ENCODE results near the gene CTIF. TPM values are rescaled to one million over a fixed set of nuclear protein-coding genes. Genes with fewer than 3 reads are reported as not detected.

The CTIF gene
- total and polyA plus RNA-seq, 4 donors = 10.6 to 26.7 (median 12.3) TPM

- Histone ChIP-seq H3K27ac (ENCODE audit: low read depth in 1 of 2, low read length in 2 of 2) (no peak overlapping the region), H3K9ac (ENCODE audit: low read depth in 1 of 2, low read length in 2 of 2) (no peak overlapping the region), H3K36me3 (ENCODE audit: control insufficient read depth in 4 of 4, insufficient read depth in 3 of 4, low read depth in 1 of 4, low read length in 3 of 4) (peaks cover 0 to 3% (median 0%) of the 10 kb centered on the region in 4 donors), H3K27me3 (ENCODE audit: control insufficient read depth in 4 of 4, insufficient read depth in 4 of 4, low read length in 3 of 4) (no peaks in the 10 kb centered on the region), H3K4me1 (ENCODE audit: control insufficient read depth in 4 of 4, insufficient read depth in 4 of 4, low read length in 3 of 4) (peaks cover 6 to 23% (median 12%) of the 10 kb centered on the region in 4 donors), H3K9me3 (ENCODE audit: control insufficient read depth in 4 of 4, low read length in 3 of 4) (no peaks in the 10 kb centered on the region), H3K4me3 (ENCODE audit: low read depth in 1 of 3, low read length in 3 of 3) (no peak overlapping the region)
- WGBS = 89% methylated on average over 11 of the region's 11 CpGs
- DNase-seq (ENCODE audit: low spot score) = no peak
- TF ChIP-seq FOXA2 (IDR thresholded peaks at IDR 0.05) = no peak
- no peak for TF ChIP-seq HNF4A (conservative IDR thresholded peaks at IDR 0.05)
- no peak for TF ChIP-seq RAD21 (IDR thresholded peaks at IDR 0.05)
- no peak for TF ChIP-seq GABPA (IDR thresholded peaks at IDR 0.05 in 1 of 2, conservative IDR thresholded peaks at IDR 0.05 in 1 of 2)
- no peak for TF ChIP-seq SP1 (IDR thresholded peaks at IDR 0.05)
- no peak for TF ChIP-seq TAF1 (conservative IDR thresholded peaks at IDR 0.05)
- no peak for TF ChIP-seq YY1 (IDR thresholded peaks at IDR 0.05)
- no peak for TF ChIP-seq NR2F2 (IDR thresholded peaks at IDR 0.05)
- TF ChIP-seq ATF3 (IDR thresholded peaks at IDR 0.05) = no peak
- TF ChIP-seq EGR1 (IDR thresholded peaks at IDR 0.05; ENCODE audit: low read depth in 2 of 2) = no peak
- no peak for TF ChIP-seq ZBTB33 (IDR thresholded peaks at IDR 0.05)
These were observed 248.6 kb downstream of the CTIF start for GRCh38 chr18:48787203-48788151.

- Histone ChIP-seq H3K9ac (ENCODE audit: low read depth in 1 of 2, low read length in 2 of 2) (no peak overlapping the region), H3K27me3 (ENCODE audit: control insufficient read depth in 4 of 4, insufficient read depth in 4 of 4, low read length in 3 of 4) (no peaks in the 10 kb centered on the region), H3K4me1 (ENCODE audit: control insufficient read depth in 4 of 4, insufficient read depth in 4 of 4, low read length in 3 of 4) (peaks cover 0 to 14% (median 4%) of the 10 kb centered on the region in 4 donors), H3K4me3 (ENCODE audit: low read depth in 1 of 3, low read length in 3 of 3) (no peak overlapping the region), H3K27ac (ENCODE audit: low read depth in 1 of 2, low read length in 2 of 2) (no peak overlapping the region), H3K36me3 (ENCODE audit: control insufficient read depth in 4 of 4, insufficient read depth in 3 of 4, low read depth in 1 of 4, low read length in 3 of 4) (peaks cover 0 to 3% (median 0%) of the 10 kb centered on the region in 4 donors), H3K9me3 (ENCODE audit: control insufficient read depth in 4 of 4, low read length in 3 of 4) (no peaks in the 10 kb centered on the region)
- 93% methylated on average over 1 of the region's 1 CpG for WGBS
- TF ChIP-seq GABPA (IDR thresholded peaks at IDR 0.05 in 1 of 2, conservative IDR thresholded peaks at IDR 0.05 in 1 of 2) = no peak
- TF ChIP-seq ZBTB33 (IDR thresholded peaks at IDR 0.05) = no peak
- TF ChIP-seq EGR1 (IDR thresholded peaks at IDR 0.05; ENCODE audit: low read depth in 2 of 2) = no peak
- TF ChIP-seq CTCF (IDR thresholded peaks at IDR 0.05; ENCODE audit: low read depth, low read length, missing input control) = no peak
- TF ChIP-seq FOXA2 (IDR thresholded peaks at IDR 0.05) = no peak
- no peak for TF ChIP-seq YY1 (IDR thresholded peaks at IDR 0.05)
- no peak for TF ChIP-seq SP1 (IDR thresholded peaks at IDR 0.05)
- no peak for TF ChIP-seq RXRA (IDR thresholded peaks at IDR 0.05)
- no peak for DNase-seq (ENCODE audit: low spot score)
These were observed 249.5 kb downstream of the CTIF start for GRCh38 chr18:48788373-48788772.

All from liver (tissue), 9 donors.